WERI-Rb-1 (cell line): Measurements from ENCODE around the gene OSBPL5.

Source experiments
- DNase-seq: peaks from one replicate; pipeline ENCODE4 v3.0.0-alpha.2; 2020
- H3K27ac ChIP-seq: fragments of 250-450 bp; sonication (Bioruptor Pico); 2 replicates; pipeline ENCODE4 v1.5.1; 2020; ENCODE audit warnings: mild to moderate bottlenecking, moderate library complexity
- H3K27me3 ChIP-seq: fragments of 250-450 bp; sonication (Bioruptor Pico); 2 replicates; pipeline ENCODE4 v1.5.1; 2021; ENCODE audit warnings: mild to moderate bottlenecking, low read depth, moderate library complexity; ENCODE audit not compliant: insufficient read depth, severe bottlenecking
- H3K36me3 ChIP-seq: fragments of 250-450 bp; sonication (Bioruptor Pico); 2 replicates; pipeline ENCODE4 v1.5.1; 2020; ENCODE audit warnings: mild to moderate bottlenecking, moderate library complexity
- H3K4me3 ChIP-seq: 2 replicates; pipeline ENCODE4 v1.5.1; 2011; ENCODE audit warnings: low read depth, mild to moderate bottlenecking, control low read depth, low read length
- H3K9me3 ChIP-seq: fragments of 250-450 bp; sonication (Bioruptor Pico); 2 replicates; pipeline ENCODE4 v1.5.1; 2021; ENCODE audit warnings: mild to moderate bottlenecking, moderate library complexity; ENCODE audit not compliant: severe bottlenecking
- CTCF ChIP-seq: IDR thresholded peaks from 2 replicates; pipeline ENCODE4 v1.5.1; 2011; ENCODE audit warnings: low read depth, mild to moderate bottlenecking, control low read depth, inconsistent platforms, low read length

OSBPL5 gene

GRCh38 chr11:3091846-3092602 is 73.1 kb downstream of the OSBPL5 start:
- no peaks in the 10 kb centered on the region for H3K36me3 ChIP-seq
- peak overlapping the region; percentile 21; the same call in 1 of the 2 replicates for H3K27ac ChIP-seq
- TF ChIP-seq CTCF, result peak; percentile 99
- H3K27me3 ChIP-seq, result no peaks in the 10 kb centered on the region
- no peak overlapping the region for H3K4me3 ChIP-seq
- DNase-seq, result peak; percentile 85
- no peaks in the 10 kb centered on the region for H3K9me3 ChIP-seq

- H3K4me3 ChIP-seq, result no peak overlapping the region
- DNase-seq, result no peak
- no peaks in the 10 kb centered on the region for H3K36me3 ChIP-seq
- TF ChIP-seq CTCF, result no peak
- no peaks in the 10 kb centered on the region for H3K9me3 ChIP-seq
- no peak overlapping the region for H3K27ac ChIP-seq
- no peaks in the 10 kb centered on the region for H3K27me3 ChIP-seq
Measured at GRCh38 chr11:3091081-3091845, 73.8 kb downstream of the OSBPL5 start.

- H3K36me3 ChIP-seq, result no peaks in the 10 kb centered on the region
- no peaks in the 10 kb centered on the region for H3K9me3 ChIP-seq
- no peak for DNase-seq
Measured at GRCh38 chr11:3090096-3090901, 74.8 kb downstream of the OSBPL5 start.

GRCh38 chr11:3089236-3090061 is 75.7 kb downstream of the OSBPL5 start:
- Histone ChIP-seq H3K27me3 (no peaks in the 10 kb centered on the region), H3K36me3 (no peaks in the 10 kb centered on the region), H3K9me3 (no peaks in the 10 kb centered on the region), H3K4me3 (no peak overlapping the region), H3K27ac (no peak overlapping the region)
- TF ChIP-seq CTCF, result no peak
- DNase-seq, result no peak

More at GRCh38 chr11:3090096-3090901, 74.8 kb downstream of the OSBPL5 start:
- H3K27ac ChIP-seq, result no peak overlapping the region
- no peak for TF ChIP-seq CTCF
- no peak overlapping the region for H3K4me3 ChIP-seq
- H3K27me3 ChIP-seq, result no peaks in the 10 kb centered on the region

GRCh38 chr11:3088806-3089205 is 76.3 kb downstream of the OSBPL5 start:
- Histone ChIP-seq H3K36me3 (no peaks in the 10 kb centered on the region), H3K9me3 (no peaks in the 10 kb centered on the region), H3K4me3 (no peak overlapping the region), H3K27ac (no peak overlapping the region), H3K27me3 (no peaks in the 10 kb centered on the region)
- TF ChIP-seq CTCF, result no peak
- no peak for DNase-seq
